Erythroblast (primary cell): Measurements from ENCODE around the gene CNOT6.

ENCODE experiments used
- GATA1 ChIP-seq: IDR thresholded peaks from 2 replicates; pipeline ENCODE4 v1.6.1; 2011; ENCODE audit warnings: low read depth, mild to moderate bottlenecking, control low read depth, low read length, moderate library complexity
- POLR2A ChIP-seq: IDR thresholded peaks from 2 replicates; pipeline ENCODE4 v1.6.1; 2011; ENCODE audit warnings: mild to moderate bottlenecking, low read length

GRCh38 chr5:180605554-180606214 is 111.5 kb downstream of the CNOT6 start:
- TF ChIP-seq POLR2A (no peak), GATA1 (no peak)
